Muscle layer of duodenum (tissue), 2 donors: ENCODE data around the gene SLC10A3.

Experiments
- H3K27ac ChIP-seq: one replicate; pipeline ENCODE4 v1.7.0; 2013; ENCODE audit warnings: mild to moderate bottlenecking, low read length
- H3K27me3 ChIP-seq: one replicate; pipeline ENCODE4 v1.7.0; 2013; ENCODE audit warnings: low read depth, mild to moderate bottlenecking, control low read depth, low read length
- H3K36me3 ChIP-seq, 2 donors: one replicate each; pipeline ENCODE4 v1.7.0; 2013; ENCODE audit warnings: low read length in 2 of 2, control low read depth in 1 of 2, mild to moderate bottlenecking in 1 of 2; ENCODE audit not compliant: insufficient read depth in 2 of 2, control insufficient read depth in 1 of 2
- H3K4me1 ChIP-seq, 2 donors: one replicate each; pipeline ENCODE4 v1.7.0; 2013; ENCODE audit warnings: low read length in 2 of 2, mild to moderate bottlenecking in 2 of 2, control low read depth in 1 of 2, moderate library complexity in 1 of 2; ENCODE audit not compliant: insufficient read depth in 2 of 2, control insufficient read depth in 1 of 2
- H3K4me3 ChIP-seq, 2 donors: one replicate each; pipeline ENCODE4 v1.7.0; 2013; ENCODE audit warnings: low read length in 2 of 2, low read depth in 1 of 2, mild to moderate bottlenecking in 1 of 2
- H3K9me3 ChIP-seq, 2 donors: one replicate each; pipeline ENCODE4 v1.7.0; 2013; ENCODE audit warnings: low read length in 2 of 2, control low read depth in 1 of 2, mild to moderate bottlenecking in 1 of 2; ENCODE audit not compliant: control insufficient read depth in 1 of 2
- donor health status: healthy.

Gene SLC10A3

DNA sequence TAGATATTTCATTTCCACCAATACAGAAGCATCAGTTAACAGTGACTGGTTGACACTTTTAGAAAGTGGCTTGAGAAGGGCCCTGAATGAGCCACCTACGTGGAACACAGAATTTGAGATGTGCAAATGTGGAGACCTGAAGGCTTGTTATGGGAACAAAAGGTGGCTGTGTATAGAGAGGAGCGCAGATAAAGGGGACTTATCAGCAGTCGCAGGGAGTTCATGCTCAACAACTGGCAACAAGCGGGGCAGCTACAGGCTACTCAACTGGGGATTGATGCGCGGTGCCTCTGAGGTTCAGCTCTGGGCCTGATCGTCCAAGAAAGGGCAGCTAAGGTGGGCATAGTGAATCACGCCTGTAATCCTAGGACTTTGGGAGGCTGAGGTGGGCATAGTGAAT, 29.0 kb upstream of the SLC10A3 start:
- Histone ChIP-seq H3K4me1 (peaks cover 0 to 5% of the 10 kb centered on the region in 2 donors), H3K27me3 (no peaks in the 10 kb centered on the region), H3K4me3 (no peak overlapping the region), H3K27ac (no peak overlapping the region), H3K9me3 (no peaks in the 10 kb centered on the region), H3K36me3 (no peaks in the 10 kb centered on the region)

DNA sequence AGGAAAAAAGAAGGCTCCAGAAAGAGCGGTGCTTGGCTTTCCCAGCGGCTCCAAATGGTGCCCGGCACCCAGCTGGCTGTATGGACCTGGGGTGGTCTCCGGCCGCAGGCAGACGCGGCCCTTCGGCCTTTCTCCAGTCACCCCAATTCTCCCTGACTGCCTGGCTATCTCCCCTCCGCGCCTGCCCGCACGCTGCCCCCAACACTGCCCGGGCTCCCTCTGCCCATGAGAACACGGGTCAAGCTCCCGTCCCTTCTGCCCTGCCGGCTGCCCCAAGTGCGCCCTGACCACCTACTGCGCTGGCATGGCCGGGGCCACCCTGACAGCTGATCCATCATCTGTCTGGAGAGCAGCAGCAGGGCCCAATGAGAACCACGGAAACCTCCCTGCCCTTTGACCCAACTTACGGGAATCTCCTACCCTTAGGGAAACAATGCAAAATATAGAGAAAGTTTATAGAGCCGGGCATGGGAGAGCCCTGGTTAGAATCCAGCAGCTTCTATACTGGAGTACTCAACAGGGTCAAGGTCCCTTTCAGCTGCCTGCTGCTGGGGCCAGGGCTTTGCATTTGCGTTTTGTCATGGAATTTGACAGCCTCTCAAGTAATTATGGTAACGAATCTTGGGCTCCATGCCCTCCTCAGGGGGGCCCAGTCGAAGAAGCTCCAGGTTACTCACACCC, 26.8 kb upstream of the SLC10A3 start:
- peaks cover 0 to 5% of the 10 kb centered on the region in 2 donors for H3K4me1 ChIP-seq
- H3K9me3 ChIP-seq: no peaks in the 10 kb centered on the region
- H3K27me3 ChIP-seq: no peaks in the 10 kb centered on the region
- H3K27ac ChIP-seq: peak overlapping the region; percentile 85
- peak overlapping the region; percentile 51 to 56 for H3K4me3 ChIP-seq
- peaks cover 0 to 7% of the 10 kb centered on the region in 2 donors for H3K36me3 ChIP-seq

DNA sequence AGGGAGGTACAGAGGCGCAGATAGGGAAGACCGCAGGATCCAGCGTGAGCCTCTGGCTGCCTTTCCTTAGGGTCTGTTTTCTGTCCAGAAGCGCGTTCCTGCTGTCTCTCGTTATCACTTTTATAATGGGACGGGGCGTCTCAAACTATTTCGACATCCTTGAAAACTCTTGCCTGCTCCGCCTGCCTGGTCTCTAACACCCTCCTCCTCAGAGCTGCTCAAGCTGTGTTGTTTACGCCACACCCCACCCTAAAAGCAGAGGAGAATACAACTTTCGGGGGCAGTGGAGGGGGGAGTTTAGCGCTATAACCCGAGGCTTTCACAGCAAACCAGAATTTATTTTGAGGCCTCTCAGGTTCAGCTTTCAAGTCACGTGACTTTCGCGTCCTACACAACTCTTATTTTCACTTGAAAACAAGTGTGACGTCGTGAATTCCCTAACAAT, 26.2 kb upstream of the SLC10A3 start:
- Histone ChIP-seq H3K9me3 (no peaks in the 10 kb centered on the region), H3K27me3 (no peaks in the 10 kb centered on the region), H3K36me3 (peaks cover 0 to 7% of the 10 kb centered on the region in 2 donors), H3K27ac (peak overlapping the region; percentile 85), H3K4me3 (peak overlapping the region; percentile 51 to 56), H3K4me1 (peaks cover 0 to 5% of the 10 kb centered on the region in 2 donors)

DNA sequence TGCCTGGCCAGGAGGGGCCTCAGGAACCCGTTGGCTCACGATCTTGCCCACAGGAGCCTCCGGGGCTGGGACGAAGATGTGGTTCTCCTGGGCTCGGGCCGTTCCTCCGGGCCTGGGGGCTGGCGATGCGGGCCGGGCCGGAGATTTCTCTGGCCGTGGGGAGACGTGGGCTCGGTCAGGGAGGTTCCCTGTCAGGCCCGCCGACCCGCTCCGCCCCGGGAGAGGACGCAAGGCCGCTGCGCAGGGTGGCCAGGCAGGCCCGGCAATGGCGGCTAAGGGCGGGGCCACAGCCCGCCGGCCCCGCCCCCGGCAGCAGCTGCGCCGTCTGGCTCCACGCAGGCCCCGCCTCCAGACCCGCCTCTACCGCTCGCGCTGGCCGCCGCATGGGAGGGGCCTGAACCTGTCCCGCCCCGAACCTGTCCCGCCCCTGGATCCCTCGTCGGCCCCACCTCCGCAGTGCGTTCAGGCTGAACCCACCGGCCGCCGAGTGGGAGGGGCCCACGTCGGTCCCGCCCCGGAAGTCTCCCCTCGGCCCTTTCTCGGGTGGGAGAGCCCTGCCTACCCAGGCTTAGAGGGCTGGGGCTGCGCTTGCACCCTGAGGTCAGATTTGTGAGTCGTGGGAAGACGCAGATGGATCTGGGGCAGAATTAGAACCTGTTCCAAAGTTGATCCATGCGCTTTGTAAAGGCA, 25.7 kb upstream of the SLC10A3 start, which contains the start of gene FAM3A:
Gene FAM3A, minus strand, starts transcription at position 267 of the 690 bp plus-strand sequence. CDS start 460 bp downstream, outside the sequence.
- peaks cover 0 to 5% of the 10 kb centered on the region in 2 donors for H3K4me1 ChIP-seq
- H3K27me3 ChIP-seq: no peaks in the 10 kb centered on the region
- H3K27ac ChIP-seq: peak within 1 kb of the TSS; percentile 85
- peak within 1 kb of the TSS; percentile 60 to 65 for H3K4me3 ChIP-seq
- H3K9me3 ChIP-seq: no peaks in the 10 kb centered on the region
- H3K36me3 ChIP-seq: peaks cover 0 to 7% of the 10 kb centered on the region in 2 donors

GRCh38 chrX:154515090-154515965, 24.9 kb upstream of the SLC10A3 start:
- peaks cover 0 to 5% of the 10 kb centered on the region in 2 donors for H3K4me1 ChIP-seq
- H3K27ac ChIP-seq: peak overlapping the region; percentile 84
- no peaks in the 10 kb centered on the region for H3K9me3 ChIP-seq
- H3K27me3 ChIP-seq: no peaks in the 10 kb centered on the region
- peak overlapping the region; percentile 60 to 65 for H3K4me3 ChIP-seq
- peaks cover 0 to 7% of the 10 kb centered on the region in 2 donors for H3K36me3 ChIP-seq

DNA sequence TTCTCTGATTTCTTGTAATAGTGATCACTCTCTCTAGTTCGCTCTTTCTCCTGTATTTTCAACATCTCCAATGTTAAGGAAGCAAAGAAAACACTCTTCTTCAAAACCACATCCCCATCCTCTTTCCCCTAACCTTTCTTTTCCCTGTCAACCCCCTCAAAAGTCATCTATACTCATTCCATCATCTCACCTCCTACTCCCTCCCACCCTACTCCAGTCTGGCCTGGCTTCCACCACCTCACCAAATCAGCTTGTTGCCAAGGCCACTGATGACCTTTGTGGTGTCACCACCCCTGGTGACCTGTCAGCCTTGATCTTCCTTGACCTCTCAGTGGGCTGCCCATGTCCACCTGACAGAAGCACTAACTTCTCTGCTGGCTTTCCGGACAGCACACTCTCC, 23.3 kb upstream of the SLC10A3 start:
- H3K4me1 ChIP-seq: peaks cover 0 to 5% of the 10 kb centered on the region in 2 donors

GRCh38 chrX:154512879-154513553, 22.6 kb upstream of the SLC10A3 start:
- no peaks in the 10 kb centered on the region for H3K27me3 ChIP-seq
- peaks cover 0 to 16% of the 10 kb centered on the region in 2 donors for H3K36me3 ChIP-seq
- no peak overlapping the region for H3K4me3 ChIP-seq
- no peaks in the 10 kb centered on the region for H3K9me3 ChIP-seq
- peaks cover 0 to 5% of the 10 kb centered on the region in 2 donors for H3K4me1 ChIP-seq
- H3K27ac ChIP-seq: no peak overlapping the region

More for the DNA sequence above, 23.3 kb upstream of the SLC10A3 start:
- H3K9me3 ChIP-seq: no peaks in the 10 kb centered on the region
- no peak overlapping the region for H3K27ac ChIP-seq
- no peak overlapping the region for H3K4me3 ChIP-seq
- H3K36me3 ChIP-seq: peaks cover 0 to 16% of the 10 kb centered on the region in 2 donors
- no peaks in the 10 kb centered on the region for H3K27me3 ChIP-seq

DNA sequence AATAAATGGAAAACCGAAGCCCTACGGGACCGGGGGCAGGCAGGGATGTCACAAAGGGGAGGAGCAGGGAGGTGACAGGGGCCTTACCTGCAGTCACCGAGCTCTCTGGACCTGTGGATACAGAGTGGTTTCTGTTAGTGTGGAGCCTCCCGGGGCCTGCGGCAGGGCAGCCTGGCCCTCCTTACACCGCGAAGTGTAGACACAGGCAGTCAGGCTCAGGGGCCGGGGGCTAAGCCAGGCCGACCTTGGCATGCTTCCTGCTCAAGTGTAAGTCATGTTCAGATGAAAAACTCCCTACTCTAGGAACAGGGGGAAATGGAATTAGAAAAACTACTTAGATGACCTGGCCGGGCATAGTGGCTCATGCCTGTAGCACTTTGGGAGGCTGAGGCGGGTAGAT, 21.3 kb upstream of the SLC10A3 start:
- no peaks in the 10 kb centered on the region for H3K9me3 ChIP-seq
- H3K4me3 ChIP-seq: no peak overlapping the region
- H3K4me1 ChIP-seq: no peaks in the 10 kb centered on the region
- H3K27ac ChIP-seq: no peak overlapping the region
- no peaks in the 10 kb centered on the region for H3K27me3 ChIP-seq
- H3K36me3 ChIP-seq: peaks cover 0 to 26% of the 10 kb centered on the region in 2 donors

- peaks cover 0 to 44% of the 10 kb centered on the region in 2 donors for H3K36me3 ChIP-seq
- H3K27ac ChIP-seq: no peak overlapping the region
- no peak overlapping the region for H3K4me3 ChIP-seq
- H3K9me3 ChIP-seq: no peaks in the 10 kb centered on the region
- no peaks in the 10 kb centered on the region for H3K4me1 ChIP-seq
- no peaks in the 10 kb centered on the region for H3K27me3 ChIP-seq
These were observed 19.0 kb upstream of the SLC10A3 start for GRCh38 chrX:154509455-154509854.

GRCh38 chrX:154508384-154508745, 17.9 kb upstream of the SLC10A3 start:
- no peaks in the 10 kb centered on the region for H3K4me1 ChIP-seq
- H3K27me3 ChIP-seq: no peaks in the 10 kb centered on the region
- no peak overlapping the region for H3K27ac ChIP-seq
- no peaks in the 10 kb centered on the region for H3K9me3 ChIP-seq
- peaks cover 0 to 44% of the 10 kb centered on the region in 2 donors for H3K36me3 ChIP-seq
- no peak overlapping the region for H3K4me3 ChIP-seq
